Neutrophil (primary cell): ENCODE results near the gene SNTG2.

Experiments
- H3K27ac ChIP-seq: fragments of 200-600 bp; sonication (generic); 2 replicates; pipeline ENCODE4 v1.5.1; 2016; ENCODE audit warnings: mild to moderate bottlenecking, moderate library complexity
- H3K27me3 ChIP-seq: fragments of 200-600 bp; sonication (generic); 2 replicates; pipeline ENCODE4 v1.6.0; 2016; ENCODE audit warnings: mild to moderate bottlenecking
- H3K36me3 ChIP-seq: fragments of 200-600 bp; sonication (generic); 2 replicates; pipeline ENCODE4 v1.5.1; 2017
- H3K4me1 ChIP-seq, 2 experiments: fragments of 200-600 bp in 1 of 2; sonication (generic) in 1 of 2; 1 replicate in 1 of 2; 2 replicates in 1 of 2; pipeline versions ENCODE4 v1.5.1 to v1.6.1; 2013 to 2016; ENCODE audit warnings: low read depth in 1 of 2, low read length in 1 of 2, mild to moderate bottlenecking in 1 of 2, moderate library complexity in 1 of 2; ENCODE audit not compliant: control insufficient read depth in 1 of 2, insufficient read depth in 1 of 2
- H3K4me3 ChIP-seq, 2 experiments: fragments of 200-600 bp in 1 of 2; sonication (generic) in 1 of 2; 1 replicate in 1 of 2; 2 replicates in 1 of 2; pipeline ENCODE4 v1.5.1; 2013 to 2016; ENCODE audit warnings: low read depth in 1 of 2, low read length in 1 of 2, mild to moderate bottlenecking in 1 of 2, moderate library complexity in 1 of 2
- H3K9me3 ChIP-seq: fragments of 200-600 bp; sonication (generic); 2 replicates; pipeline ENCODE4 v1.5.1; 2016
- CTCF ChIP-seq: fragments of 200-600 bp; sonication (generic); IDR thresholded peaks from 2 replicates; pipeline ENCODE4 v1.5.1; 2016; ENCODE audit warnings: antibody characterized with exemption

The SNTG2 gene

GRCh38 chr2:1341404-1342120, 390.9 kb downstream of the SNTG2 start:
- H3K9me3 ChIP-seq = no peaks in the 10 kb centered on the region
- no peaks in the 10 kb centered on the region for H3K36me3 ChIP-seq
- TF ChIP-seq CTCF = no peak
- H3K4me3 ChIP-seq = no peak overlapping the region
- H3K27ac ChIP-seq = no peak overlapping the region
- H3K4me1 ChIP-seq = no peaks in the 10 kb centered on the region
- no peaks in the 10 kb centered on the region for H3K27me3 ChIP-seq

GRCh38 chr2:1348789-1349188, 398.1 kb downstream of the SNTG2 start:
- H3K36me3 ChIP-seq = no peaks in the 10 kb centered on the region
- H3K27ac ChIP-seq = no peak overlapping the region
- H3K9me3 ChIP-seq = peaks cover 7% of the 10 kb centered on the region
- H3K27me3 ChIP-seq = no peaks in the 10 kb centered on the region
- no peak overlapping the region for H3K4me3 ChIP-seq
- H3K4me1 ChIP-seq = no peaks in the 10 kb centered on the region
- no peak for TF ChIP-seq CTCF

- no peak for TF ChIP-seq CTCF
- Histone ChIP-seq H3K4me3 (no peak overlapping the region), H3K27ac (no peak overlapping the region), H3K9me3 (peaks cover 7% of the 10 kb centered on the region), H3K27me3 (no peaks in the 10 kb centered on the region), H3K4me1 (no peaks in the 10 kb centered on the region), H3K36me3 (no peaks in the 10 kb centered on the region)
Measured at GRCh38 chr2:1350111-1350510, 399.5 kb downstream of the SNTG2 start.

- Histone ChIP-seq H3K4me3 (no peak overlapping the region), H3K27ac (no peak overlapping the region), H3K4me1 (no peaks in the 10 kb centered on the region), H3K36me3 (no peaks in the 10 kb centered on the region), H3K27me3 (no peaks in the 10 kb centered on the region), H3K9me3 (peaks cover 1% of the 10 kb centered on the region)
- no peak for TF ChIP-seq CTCF
Measured at GRCh38 chr2:1353124-1353523, 402.5 kb downstream of the SNTG2 start.

GRCh38 chr2:1353543-1353942, 402.9 kb downstream of the SNTG2 start:
- H3K4me3 ChIP-seq = no peak overlapping the region
- no peaks in the 10 kb centered on the region for H3K9me3 ChIP-seq
- H3K36me3 ChIP-seq = no peaks in the 10 kb centered on the region
- H3K27me3 ChIP-seq = no peaks in the 10 kb centered on the region
- no peaks in the 10 kb centered on the region for H3K4me1 ChIP-seq
- no peak for TF ChIP-seq CTCF
- H3K27ac ChIP-seq = no peak overlapping the region
